ENCODE results near the gene MGAT5. TPM values are rescaled to one million over a fixed set of nuclear protein-coding genes. Genes with fewer than 3 reads are reported as not detected.

The MGAT5 gene
- total RNA-seq (2022; extraction: Qiagen RNA extraction; ENCODE audit: low read depth), result 12.2 to 18.9 TPM (median 15.8 TPM) in 5 replicates

GRCh38 chr2:134253804-134254203 is at the start of gene MGAT5:
MGAT5 (plus strand) TSS chr2:134254072; CDS start chr2:134254404, 332 bp downstream.

Data from A549 treated with GW870086 at 1 μM for 4 hours (cell line).